ENCODE data around the gene ZNF619.

The ZNF619 gene

GRCh38 chr3:40532252-40532651 lies 55.3 kb downstream of the ZNF619 start:
- Mint-ChIP-seq H3K4me1 (ENCODE audit: low read depth) (peaks cover 2% of the 10 kb centered on the region), H3K36me3 (ENCODE audit: low read depth) (peaks cover 96% of the 10 kb centered on the region), H3K27ac (no peak overlapping the region), H3K27me3 (no peaks in the 10 kb centered on the region), H3K4me3 (no peak overlapping the region), H3K9me3 (peaks cover 13% of the 10 kb centered on the region)
- no peak for DNase-seq

DNA sequence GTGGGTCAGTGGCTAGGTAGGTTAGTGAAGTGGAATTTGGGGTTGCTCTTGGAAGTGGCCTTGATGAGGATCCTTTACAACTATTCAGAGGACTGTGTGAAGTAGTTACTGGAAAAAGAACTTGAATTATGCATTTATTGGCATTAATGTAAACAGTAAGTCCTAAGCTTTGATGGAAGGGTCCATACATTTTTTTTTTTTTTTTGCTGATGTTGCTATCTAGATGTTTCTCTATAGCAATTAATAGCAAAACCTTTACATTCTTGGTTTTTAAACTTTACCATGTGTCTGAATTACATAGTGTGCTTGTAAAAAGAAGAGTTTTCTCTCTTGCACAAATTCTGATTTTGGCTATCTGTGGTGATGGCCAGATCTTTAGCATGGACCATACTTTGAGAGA lies 57.4 kb downstream of the ZNF619 start:
- Mint-ChIP-seq H3K9me3 (peaks cover 26% of the 10 kb centered on the region), H3K4me3 (no peak overlapping the region), H3K36me3 (ENCODE audit: low read depth) (peaks cover 95% of the 10 kb centered on the region), H3K4me1 (ENCODE audit: low read depth) (no peaks in the 10 kb centered on the region), H3K27me3 (no peaks in the 10 kb centered on the region), H3K27ac (no peak overlapping the region)
- no peak for DNase-seq
